ENCODE results near the gene KLHL29.

The KLHL29 gene

DNA sequence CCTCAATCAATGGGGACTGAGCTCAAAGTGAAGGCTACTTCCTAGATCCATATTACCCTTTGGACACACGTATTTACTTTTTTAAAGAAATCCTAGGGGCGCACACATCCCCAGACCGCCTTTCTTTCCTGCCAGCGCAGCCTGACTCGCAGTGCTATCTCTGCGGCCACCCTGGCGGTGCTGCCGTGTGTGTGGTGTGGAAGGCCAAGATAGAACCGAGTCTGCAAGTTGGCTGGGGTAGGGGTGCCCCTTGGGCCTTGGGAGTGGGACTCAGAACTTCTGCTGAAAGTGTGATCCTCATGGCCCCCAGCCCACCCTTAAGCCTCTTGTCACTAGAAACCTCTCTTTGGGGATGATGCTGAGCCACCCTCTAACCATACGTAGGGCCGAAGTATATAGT lies 143.7 kb downstream of the KLHL29 start:
- peaks cover 16% of the 10 kb centered on the region for H3K4me1 ChIP-seq (ENCODE audit: insufficient read depth, low read length, poor library complexity, severe bottlenecking)

DNA sequence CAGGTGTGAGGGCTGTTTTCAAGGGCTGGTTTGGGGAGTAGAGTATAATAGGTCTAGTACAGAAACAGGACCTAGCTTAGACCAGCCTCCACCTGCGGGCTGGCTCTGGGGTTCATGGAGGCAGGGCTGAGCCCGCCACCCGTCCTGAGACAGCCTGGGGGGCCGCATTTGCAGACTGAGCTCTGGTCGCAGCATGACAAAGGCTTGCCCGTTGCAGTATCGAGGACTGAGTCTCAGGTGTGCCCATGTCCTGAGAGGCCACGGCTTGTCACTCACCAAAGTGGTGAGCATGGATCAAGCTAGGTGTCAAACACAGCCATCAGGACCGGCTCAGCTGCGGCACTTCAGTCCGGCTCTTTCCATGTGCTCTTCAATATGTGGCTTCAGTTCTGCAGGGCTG lies 144.7 kb downstream of the KLHL29 start:
- no peaks in the 10 kb centered on the region for H3K36me3 ChIP-seq (ENCODE audit: insufficient read depth, low read length)
- H3K9ac ChIP-seq (ENCODE audit: low read depth, low read length, poor library complexity, severe bottlenecking): no peak overlapping the region
- no peaks in the 10 kb centered on the region for H3F3A ChIP-seq (ENCODE audit: low read depth)
- no peaks in the 10 kb centered on the region for H3K9me2 ChIP-seq (replicated peaks; ENCODE audit: low read depth, low read length)
- no peak overlapping the region for H3K4me2 ChIP-seq (ENCODE audit: low read depth, low read length, poor library complexity, severe bottlenecking)
- H3K4me1 ChIP-seq (ENCODE audit: insufficient read depth, low read length, poor library complexity, severe bottlenecking): peaks cover 16% of the 10 kb centered on the region
- no peak overlapping the region for H3K4me3 ChIP-seq (ENCODE audit: low read length, poor library complexity, severe bottlenecking)
- H3K27me3 ChIP-seq (ENCODE audit: insufficient read depth, low read length, poor library complexity, severe bottlenecking): no peaks in the 10 kb centered on the region
- H3K9me3 ChIP-seq (ENCODE audit: insufficient read depth, low read depth, low read length): no peaks in the 10 kb centered on the region
- H3K79me2 ChIP-seq (ENCODE audit: insufficient read depth, low read length): no peaks in the 10 kb centered on the region
- H4K20me1 ChIP-seq (ENCODE audit: insufficient read depth, low read length, poor library complexity, severe bottlenecking): no peaks in the 10 kb centered on the region
- TF ChIP-seq EZH2phosphoT487 (IDR thresholded peaks at IDR 0.05; ENCODE audit: borderline replicate concordance): no peak
- TF ChIP-seq, protein P1, sequence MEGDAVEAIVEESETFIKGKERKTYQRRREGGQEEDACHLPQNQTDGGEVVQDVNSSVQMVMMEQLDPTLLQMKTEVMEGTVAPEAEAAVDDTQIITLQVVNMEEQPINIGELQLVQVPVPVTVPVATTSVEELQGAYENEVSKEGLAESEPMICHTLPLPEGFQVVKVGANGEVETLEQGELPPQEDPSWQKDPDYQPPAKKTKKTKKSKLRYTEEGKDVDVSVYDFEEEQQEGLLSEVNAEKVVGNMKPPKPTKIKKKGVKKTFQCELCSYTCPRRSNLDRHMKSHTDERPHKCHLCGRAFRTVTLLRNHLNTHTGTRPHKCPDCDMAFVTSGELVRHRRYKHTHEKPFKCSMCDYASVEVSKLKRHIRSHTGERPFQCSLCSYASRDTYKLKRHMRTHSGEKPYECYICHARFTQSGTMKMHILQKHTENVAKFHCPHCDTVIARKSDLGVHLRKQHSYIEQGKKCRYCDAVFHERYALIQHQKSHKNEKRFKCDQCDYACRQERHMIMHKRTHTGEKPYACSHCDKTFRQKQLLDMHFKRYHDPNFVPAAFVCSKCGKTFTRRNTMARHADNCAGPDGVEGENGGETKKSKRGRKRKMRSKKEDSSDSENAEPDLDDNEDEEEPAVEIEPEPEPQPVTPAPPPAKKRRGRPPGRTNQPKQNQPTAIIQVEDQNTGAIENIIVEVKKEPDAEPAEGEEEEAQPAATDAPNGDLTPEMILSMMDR (conservative IDR thresholded peaks at IDR 0.05; ENCODE audit: low read length): no peak
- no peak overlapping the region for H2AFZ ChIP-seq (ENCODE audit: low read length)

More for the DNA sequence above, 143.7 kb downstream of the KLHL29 start:
- TF ChIP-seq EZH2phosphoT487 (IDR thresholded peaks at IDR 0.05; ENCODE audit: borderline replicate concordance): no peak
- TF ChIP-seq, protein P1 (conservative IDR thresholded peaks at IDR 0.05; ENCODE audit: low read length): no peak
- no peak overlapping the region for H3K4me3 ChIP-seq (ENCODE audit: low read length, poor library complexity, severe bottlenecking)
- H3K4me2 ChIP-seq (ENCODE audit: low read depth, low read length, poor library complexity, severe bottlenecking): no peak overlapping the region
- H3K79me2 ChIP-seq (ENCODE audit: insufficient read depth, low read length): no peaks in the 10 kb centered on the region
- H3K9me3 ChIP-seq (ENCODE audit: insufficient read depth, low read depth, low read length): no peaks in the 10 kb centered on the region
- H3K36me3 ChIP-seq (ENCODE audit: insufficient read depth, low read length): no peaks in the 10 kb centered on the region
- H4K20me1 ChIP-seq (ENCODE audit: insufficient read depth, low read length, poor library complexity, severe bottlenecking): no peaks in the 10 kb centered on the region
- no peaks in the 10 kb centered on the region for H3F3A ChIP-seq (ENCODE audit: low read depth)
- no peak overlapping the region for H3K9ac ChIP-seq (ENCODE audit: low read depth, low read length, poor library complexity, severe bottlenecking)
- H3K27me3 ChIP-seq (ENCODE audit: insufficient read depth, low read length, poor library complexity, severe bottlenecking): no peaks in the 10 kb centered on the region
- H2AFZ ChIP-seq (ENCODE audit: low read length): no peak overlapping the region
- H3K9me2 ChIP-seq (replicated peaks; ENCODE audit: low read depth, low read length): no peaks in the 10 kb centered on the region

DNA sequence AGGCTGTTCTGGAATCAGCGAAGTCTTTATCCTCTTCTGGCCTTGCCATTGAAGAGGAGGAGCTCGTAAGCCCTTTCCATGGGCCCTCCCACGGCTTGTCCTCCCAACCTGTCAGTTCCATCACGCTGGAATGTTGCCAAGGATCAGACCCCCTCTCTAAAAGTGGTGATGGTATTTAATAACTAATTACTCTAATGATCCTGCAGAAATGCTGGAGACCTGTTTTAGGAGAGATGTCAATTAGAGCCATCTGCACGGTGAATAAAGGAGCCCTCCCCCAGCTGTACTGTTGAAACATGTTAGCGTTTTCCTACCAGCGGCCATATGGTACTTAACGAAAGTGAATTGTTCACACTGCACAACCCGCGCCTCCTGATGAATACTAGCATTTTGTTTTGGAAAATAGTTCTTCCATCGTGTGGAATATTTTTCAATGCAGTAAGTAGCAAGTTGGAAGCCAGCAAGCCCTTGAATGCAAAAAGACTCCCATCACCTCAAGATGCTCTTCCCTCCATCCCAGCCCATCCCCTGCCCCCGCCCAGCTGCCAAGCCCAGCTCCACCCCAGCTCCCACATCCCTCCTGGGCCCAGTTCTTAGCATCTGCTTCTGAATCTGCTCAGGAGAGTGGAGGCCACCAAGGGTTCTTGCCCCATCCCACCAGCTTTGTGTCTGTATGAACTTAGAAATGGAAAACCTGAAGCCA lies 145.4 kb downstream of the KLHL29 start:
- Histone ChIP-seq H3K9me2 (replicated peaks; ENCODE audit: low read depth, low read length) (no peaks in the 10 kb centered on the region), H3K36me3 (ENCODE audit: insufficient read depth, low read length) (no peaks in the 10 kb centered on the region), H3K4me2 (ENCODE audit: low read depth, low read length, poor library complexity, severe bottlenecking) (no peak overlapping the region), H3F3A (ENCODE audit: low read depth) (no peaks in the 10 kb centered on the region), H3K27me3 (ENCODE audit: insufficient read depth, low read length, poor library complexity, severe bottlenecking) (no peaks in the 10 kb centered on the region), H3K9me3 (ENCODE audit: insufficient read depth, low read depth, low read length) (no peaks in the 10 kb centered on the region), H3K4me3 (ENCODE audit: low read length, poor library complexity, severe bottlenecking) (no peak overlapping the region), H3K9ac (ENCODE audit: low read depth, low read length, poor library complexity, severe bottlenecking) (no peak overlapping the region), H3K79me2 (ENCODE audit: insufficient read depth, low read length) (no peaks in the 10 kb centered on the region), H2AFZ (ENCODE audit: low read length) (no peak overlapping the region), H3K4me1 (ENCODE audit: insufficient read depth, low read length, poor library complexity, severe bottlenecking) (peaks cover 16% of the 10 kb centered on the region), H4K20me1 (ENCODE audit: insufficient read depth, low read length, poor library complexity, severe bottlenecking) (no peaks in the 10 kb centered on the region)
- TF ChIP-seq EZH2phosphoT487 (IDR thresholded peaks at IDR 0.05; ENCODE audit: borderline replicate concordance): no peak
- TF ChIP-seq, protein P1 (conservative IDR thresholded peaks at IDR 0.05; ENCODE audit: low read length): no peak

Measured in Loucy (cell line).